ENCODE measurements around the gene MAP3K14.

DNA sequence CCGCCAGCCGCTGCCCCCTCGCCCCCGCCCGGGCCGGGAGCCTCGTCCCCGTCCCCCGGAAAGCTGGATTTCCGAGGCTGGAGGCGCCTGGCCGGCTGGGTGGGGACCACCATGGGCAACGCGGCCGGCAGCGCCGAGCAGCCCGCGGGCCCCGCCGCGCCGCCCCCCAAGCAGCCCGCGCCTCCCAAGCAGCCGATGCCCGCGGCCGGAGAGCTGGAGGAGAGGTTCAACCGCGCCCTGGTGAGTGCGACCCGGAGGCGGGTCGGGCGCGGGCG is 94.9 kb downstream of the MAP3K14 start:
- TF ChIP-seq GABPA (IDR thresholded peaks at IDR 0.05; ENCODE audit: low read depth) (no peak), CEBPB (IDR thresholded peaks at IDR 0.05; ENCODE audit: borderline replicate concordance in 1 of 2, low read depth in 2 of 2, low read length in 2 of 2) (no peak), TBL1XR1 (IDR thresholded peaks at IDR 0.05; ENCODE audit: low read depth, low read length) (no peak), POLR2AphosphoS5 (IDR thresholded peaks at IDR 0.05; ENCODE audit: low read length) (no peak), MXI1 (IDR thresholded peaks at IDR 0.05; ENCODE audit: low read depth, low read length) (no peak), ZNF24 (IDR thresholded peaks at IDR 0.05) (no peak)
- TF ChIP-seq, protein P1, sequence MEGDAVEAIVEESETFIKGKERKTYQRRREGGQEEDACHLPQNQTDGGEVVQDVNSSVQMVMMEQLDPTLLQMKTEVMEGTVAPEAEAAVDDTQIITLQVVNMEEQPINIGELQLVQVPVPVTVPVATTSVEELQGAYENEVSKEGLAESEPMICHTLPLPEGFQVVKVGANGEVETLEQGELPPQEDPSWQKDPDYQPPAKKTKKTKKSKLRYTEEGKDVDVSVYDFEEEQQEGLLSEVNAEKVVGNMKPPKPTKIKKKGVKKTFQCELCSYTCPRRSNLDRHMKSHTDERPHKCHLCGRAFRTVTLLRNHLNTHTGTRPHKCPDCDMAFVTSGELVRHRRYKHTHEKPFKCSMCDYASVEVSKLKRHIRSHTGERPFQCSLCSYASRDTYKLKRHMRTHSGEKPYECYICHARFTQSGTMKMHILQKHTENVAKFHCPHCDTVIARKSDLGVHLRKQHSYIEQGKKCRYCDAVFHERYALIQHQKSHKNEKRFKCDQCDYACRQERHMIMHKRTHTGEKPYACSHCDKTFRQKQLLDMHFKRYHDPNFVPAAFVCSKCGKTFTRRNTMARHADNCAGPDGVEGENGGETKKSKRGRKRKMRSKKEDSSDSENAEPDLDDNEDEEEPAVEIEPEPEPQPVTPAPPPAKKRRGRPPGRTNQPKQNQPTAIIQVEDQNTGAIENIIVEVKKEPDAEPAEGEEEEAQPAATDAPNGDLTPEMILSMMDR (IDR thresholded peaks at IDR 0.05 in 2 of 3, conservative IDR thresholded peaks at IDR 0.05 in 1 of 3; ENCODE audit: control insufficient read depth in 2 of 3, extremely low read depth in 1 of 3, insufficient read depth in 1 of 3, low read depth in 3 of 3, low read length in 3 of 3): no peak
- TF ChIP-seq, protein P2, sequence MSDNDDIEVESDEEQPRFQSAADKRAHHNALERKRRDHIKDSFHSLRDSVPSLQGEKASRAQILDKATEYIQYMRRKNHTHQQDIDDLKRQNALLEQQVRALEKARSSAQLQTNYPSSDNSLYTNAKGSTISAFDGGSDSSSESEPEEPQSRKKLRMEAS (IDR thresholded peaks at IDR 0.05; ENCODE audit: low read depth, low read length): no peak

Measured in GM12878 (cell line).